GM04504 (cell line): ENCODE measurements around the gene SLC35F5.
"Not testable (repeated sequence)": the region's sequence is repeated elsewhere in the genome, so short reads cannot be mapped to it uniquely, and the experiment has no call there.

ENCODE experiments used
- DNase-seq: peaks from one replicate; pipeline ENCODE4 v3.0.0-alpha.2; 2012; ENCODE audit warnings: low read depth

SLC35F5 gene

GRCh38 chr2:113756355-113757137 lies at the start of gene SLC35F5:
Gene SLC35F5, minus strand, starts transcription at chr2:113756642. Its CDS starts 233 bp downstream, at chr2:113756409.
- DNase-seq: peak; percentile 82

GRCh38 chr2:113799375-113799774 lies 42.9 kb upstream of the SLC35F5 start:
- DNase-seq: no peak

GRCh38 chr2:113797237-113797636 lies 40.8 kb upstream of the SLC35F5 start:
- no peak for DNase-seq

- DNase-seq: no peak
These were observed 40.2 kb upstream of the SLC35F5 start for GRCh38 chr2:113796592-113797175.

- no peak for DNase-seq
These were observed 39.0 kb upstream of the SLC35F5 start for GRCh38 chr2:113795405-113795920.

GRCh38 chr2:113791697-113792590 lies 35.5 kb upstream of the SLC35F5 start:
- DNase-seq: no peak

- no peak for DNase-seq
These were observed 28.6 kb upstream of the SLC35F5 start for GRCh38 chr2:113784823-113785744.

GRCh38 chr2:113780472-113780871 lies 24.0 kb upstream of the SLC35F5 start:
- DNase-seq: no peak

- DNase-seq: no peak
These were observed 20.9 kb upstream of the SLC35F5 start for GRCh38 chr2:113777371-113777770.

- no peak for DNase-seq
These were observed 20.5 kb upstream of the SLC35F5 start for GRCh38 chr2:113776949-113777348.

- DNase-seq: not testable (repeated sequence)
These were observed 18.2 kb upstream of the SLC35F5 start for GRCh38 chr2:113774616-113775015.

- no peak for DNase-seq
These were observed 14.5 kb upstream of the SLC35F5 start for GRCh38 chr2:113770929-113771328.

- DNase-seq: no peak
These were observed 13.1 kb upstream of the SLC35F5 start for GRCh38 chr2:113769555-113769954.

GRCh38 chr2:113768770-113769169 lies 12.3 kb upstream of the SLC35F5 start:
- DNase-seq: no peak

- no peak for DNase-seq
These were observed 11.5 kb upstream of the SLC35F5 start for GRCh38 chr2:113767811-113768460.

- no peak for DNase-seq
These were observed 8.8 kb upstream of the SLC35F5 start for GRCh38 chr2:113765276-113765675.

- DNase-seq: peak; percentile 69
These were observed 6.1 kb upstream of the SLC35F5 start for GRCh38 chr2:113762377-113763118.

- DNase-seq: peak; percentile 42
These were observed 4.0 kb upstream of the SLC35F5 start for GRCh38 chr2:113760400-113760799.

GRCh38 chr2:113757138-113757657 lies 756 bp upstream of the SLC35F5 start:
- no peak for DNase-seq
